ENCODE measurements around the gene TNIP1.

TNIP1 gene

GRCh38 chr5:151113651-151114050, 32.8 kb upstream of the TNIP1 start:
- TF ChIP-seq, protein P1, sequence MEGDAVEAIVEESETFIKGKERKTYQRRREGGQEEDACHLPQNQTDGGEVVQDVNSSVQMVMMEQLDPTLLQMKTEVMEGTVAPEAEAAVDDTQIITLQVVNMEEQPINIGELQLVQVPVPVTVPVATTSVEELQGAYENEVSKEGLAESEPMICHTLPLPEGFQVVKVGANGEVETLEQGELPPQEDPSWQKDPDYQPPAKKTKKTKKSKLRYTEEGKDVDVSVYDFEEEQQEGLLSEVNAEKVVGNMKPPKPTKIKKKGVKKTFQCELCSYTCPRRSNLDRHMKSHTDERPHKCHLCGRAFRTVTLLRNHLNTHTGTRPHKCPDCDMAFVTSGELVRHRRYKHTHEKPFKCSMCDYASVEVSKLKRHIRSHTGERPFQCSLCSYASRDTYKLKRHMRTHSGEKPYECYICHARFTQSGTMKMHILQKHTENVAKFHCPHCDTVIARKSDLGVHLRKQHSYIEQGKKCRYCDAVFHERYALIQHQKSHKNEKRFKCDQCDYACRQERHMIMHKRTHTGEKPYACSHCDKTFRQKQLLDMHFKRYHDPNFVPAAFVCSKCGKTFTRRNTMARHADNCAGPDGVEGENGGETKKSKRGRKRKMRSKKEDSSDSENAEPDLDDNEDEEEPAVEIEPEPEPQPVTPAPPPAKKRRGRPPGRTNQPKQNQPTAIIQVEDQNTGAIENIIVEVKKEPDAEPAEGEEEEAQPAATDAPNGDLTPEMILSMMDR (IDR thresholded peaks at IDR 0.05; ENCODE audit: low read length, missing control alignments), result no peak
- no peak overlapping the region for H3K4me3 ChIP-seq (replicated peaks; ENCODE audit: low read depth, low read length)
- no peak for DNase-seq (ENCODE audit: low read depth)

GRCh38 chr5:151110992-151111391, 30.2 kb upstream of the TNIP1 start:
- H3K4me3 ChIP-seq (replicated peaks; ENCODE audit: low read depth, low read length), result no peak overlapping the region
- TF ChIP-seq, protein P1 (IDR thresholded peaks at IDR 0.05; ENCODE audit: low read length, missing control alignments), result no peak
- no peak for DNase-seq (ENCODE audit: low read depth)

- DNase-seq (ENCODE audit: low read depth), result no peak
- TF ChIP-seq, protein P1 (IDR thresholded peaks at IDR 0.05; ENCODE audit: low read length, missing control alignments), result no peak
- H3K4me3 ChIP-seq (replicated peaks; ENCODE audit: low read depth, low read length), result no peak overlapping the region
Measured at GRCh38 chr5:151110122-151110681, 29.4 kb upstream of the TNIP1 start.

DNA sequence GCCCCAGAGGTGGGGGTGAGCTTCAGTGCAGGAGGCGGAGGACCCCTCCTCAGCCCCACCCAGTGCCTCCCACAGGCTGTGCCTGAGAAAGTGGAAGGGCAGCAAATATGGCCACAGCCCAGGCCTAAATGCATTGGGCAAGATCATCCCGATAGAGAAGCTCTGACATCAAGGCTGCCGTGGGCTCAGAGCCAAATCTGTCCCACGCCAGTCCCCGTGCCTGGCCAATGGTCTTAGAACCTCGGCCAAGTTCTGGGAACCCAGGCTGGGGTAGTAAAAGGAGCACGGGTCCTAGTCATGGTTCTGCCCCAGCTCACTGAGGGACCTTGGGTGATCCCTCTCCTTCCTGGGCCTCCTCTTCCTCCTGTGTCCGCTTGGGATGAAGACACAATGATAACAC, 27.7 kb upstream of the TNIP1 start:
- DNase-seq (ENCODE audit: low read depth), result no peak
- TF ChIP-seq, protein P1 (IDR thresholded peaks at IDR 0.05; ENCODE audit: low read length, missing control alignments), result no peak
- no peak overlapping the region for H3K4me3 ChIP-seq (replicated peaks; ENCODE audit: low read depth, low read length)

- H3K4me3 ChIP-seq (replicated peaks; ENCODE audit: low read depth, low read length), result no peak overlapping the region
- TF ChIP-seq, protein P1 (IDR thresholded peaks at IDR 0.05; ENCODE audit: low read length, missing control alignments), result no peak
- peak; percentile 50 for DNase-seq (ENCODE audit: low read depth)
Measured at GRCh38 chr5:151107738-151108520, 27.1 kb upstream of the TNIP1 start.

DNA sequence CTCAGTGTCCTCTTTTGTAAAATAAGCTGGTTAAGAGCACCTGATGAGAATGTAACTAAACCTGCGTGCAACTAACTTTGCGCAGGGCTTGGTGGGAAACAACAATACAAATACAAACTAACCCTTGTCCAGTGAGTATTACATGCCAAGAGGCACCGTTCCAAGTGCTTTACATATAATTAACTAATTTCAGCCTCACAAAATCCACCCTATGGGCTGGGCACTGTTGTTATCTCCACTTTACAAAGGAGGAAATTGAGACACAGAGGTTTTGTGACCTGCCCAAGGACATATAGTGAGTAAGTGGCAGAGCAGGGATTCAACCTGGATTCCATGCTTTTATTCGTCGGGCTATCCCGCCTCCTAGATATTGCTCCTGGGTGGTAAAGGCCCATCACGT, 26.2 kb upstream of the TNIP1 start:
- TF ChIP-seq, protein P1 (IDR thresholded peaks at IDR 0.05; ENCODE audit: low read length, missing control alignments), result no peak
- H3K4me3 ChIP-seq (replicated peaks; ENCODE audit: low read depth, low read length), result no peak overlapping the region
- DNase-seq (ENCODE audit: low read depth), result no peak

DNA sequence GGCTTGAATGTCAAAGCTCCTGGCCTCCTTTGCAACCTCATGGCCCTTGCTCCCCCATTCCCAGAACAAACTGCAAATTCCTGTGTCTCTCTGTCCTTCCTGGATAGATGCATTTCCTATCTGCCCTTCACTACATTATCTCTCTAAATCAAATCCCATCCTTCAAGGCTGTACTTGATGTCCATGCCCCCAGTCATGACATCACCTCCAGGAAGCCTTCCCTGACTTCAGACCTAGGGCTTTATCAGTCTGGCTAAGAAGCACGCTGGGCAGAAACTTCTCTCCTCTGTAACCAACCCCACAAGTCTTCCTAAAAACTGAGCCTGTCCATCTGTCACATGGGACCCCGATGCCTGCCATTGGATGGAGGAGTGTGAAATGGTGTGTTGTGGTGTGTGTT, 25.7 kb upstream of the TNIP1 start:
- DNase-seq (ENCODE audit: low read depth), result no peak
- H3K4me3 ChIP-seq (replicated peaks; ENCODE audit: low read depth, low read length), result no peak overlapping the region
- TF ChIP-seq, protein P1 (IDR thresholded peaks at IDR 0.05; ENCODE audit: low read length, missing control alignments), result no peak

Data from fibroblast of pulmonary artery (primary cell).